Mesangial cell (primary cell): ENCODE measurements around the gene MS4A14. TPM values are rescaled to one million over a fixed set of nuclear protein-coding genes. Genes with fewer than 3 reads are reported as not detected.

Experiments
- total RNA-seq: library from RNA; depleted of rRNA; stranded (reverse); fragments of >200 nt; gene quantifications from 2 replicates; pipeline ENCODE4 v1.2.3, GENCODE V29; 2015

MS4A14 gene, protein sequence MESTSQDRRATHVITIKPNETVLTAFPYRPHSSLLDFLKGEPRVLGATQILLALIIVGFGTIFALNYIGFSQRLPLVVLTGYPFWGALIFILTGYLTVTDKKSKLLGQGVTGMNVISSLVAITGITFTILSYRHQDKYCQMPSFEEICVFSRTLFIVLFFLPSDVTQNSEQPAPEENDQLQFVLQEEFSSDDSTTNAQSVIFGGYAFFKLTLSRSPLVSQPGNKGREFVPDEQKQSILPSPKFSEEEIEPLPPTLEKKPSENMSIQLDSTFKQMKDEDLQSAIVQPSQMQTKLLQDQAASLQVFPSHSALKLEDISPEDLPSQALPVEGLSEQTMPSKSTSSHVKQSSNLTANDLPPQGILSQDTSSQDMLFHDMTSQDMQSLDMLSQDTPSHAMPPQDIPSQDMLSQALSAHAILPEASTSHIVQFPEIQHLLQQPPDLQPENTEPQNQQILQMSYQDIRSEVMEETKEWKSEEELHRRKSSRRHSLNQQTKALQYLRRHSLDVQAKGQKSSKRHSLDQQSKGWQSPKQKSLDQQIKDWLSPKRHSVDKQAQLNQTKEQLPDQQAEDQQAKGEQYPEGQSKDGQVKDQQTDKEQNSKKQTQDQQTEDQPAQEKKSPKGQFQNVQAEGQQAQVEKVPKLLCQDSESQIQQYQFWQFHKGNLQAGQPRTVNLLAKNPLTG
- total RNA-seq, result not detected in 2 replicates

DNA sequence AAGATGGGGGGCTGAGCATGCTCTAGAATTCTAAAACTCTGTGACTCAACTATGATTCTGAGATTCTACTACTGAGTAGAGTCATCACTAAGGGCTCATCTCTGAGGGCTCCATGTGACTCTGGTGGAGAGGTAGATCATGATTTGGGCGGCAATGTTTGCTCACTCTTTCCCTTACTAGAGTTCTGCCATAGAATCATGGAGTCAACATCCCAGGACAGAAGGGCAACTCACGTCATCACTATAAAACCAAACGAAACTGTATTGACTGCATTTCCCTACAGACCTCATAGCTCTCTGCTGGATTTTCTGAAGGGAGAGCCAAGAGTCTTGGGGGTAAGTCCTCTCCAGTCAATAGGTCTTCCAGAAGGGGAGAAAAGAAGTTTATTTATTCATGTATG, at the start of gene MS4A14:
TSS of gene MS4A14 (plus strand) at position 78 of the 400 bp plus-strand sequence. CDS start at position 198, 120 bp downstream.

DNA sequence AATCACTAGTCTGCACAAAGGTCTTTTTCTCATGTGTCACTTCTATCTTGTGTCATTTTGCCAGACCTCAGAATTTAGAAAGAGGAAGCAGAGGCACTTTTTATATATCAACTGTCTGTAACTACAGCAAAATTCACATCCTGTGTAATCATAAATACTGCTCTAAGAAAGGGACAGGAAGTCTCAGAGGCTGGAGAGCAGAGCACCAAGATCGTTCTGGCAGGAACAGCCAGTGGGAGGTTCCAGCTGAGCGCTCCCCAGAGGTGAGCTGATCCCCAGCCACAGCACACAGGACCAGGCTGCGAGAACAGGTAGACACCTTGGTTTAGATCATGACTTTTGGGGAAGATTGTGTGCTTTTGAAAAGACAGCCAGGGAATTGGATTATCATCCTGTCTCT, 17.9 kb upstream of the MS4A14 start, which contains the start of gene MS4A7:
TSS of gene MS4A7 (plus strand) at position 179 of the 400 bp plus-strand sequence. CDS start 4,610 bp downstream, outside the sequence.

GRCh38 chr11:60429272-60429671, 33.0 kb downstream of the MS4A14 start, which contains the start of gene MS4A5:
MS4A5 (plus strand) TSS chr11:60429572; CDS start chr11:60429675, 103 bp downstream.

GRCh38 chr11:60455531-60456042, 59.3 kb downstream of the MS4A14 start, which contains the start of gene MS4A1:
MS4A1 (plus strand) TSS chr11:60455847; CDS start chr11:60462375, 6,528 bp downstream.

Other genes starting within 250 kb of the MS4A14 start
- not detected in 2 replicates for gene MS4A6A, start 213.4 kb upstream of the MS4A14 start, total RNA-seq
- not detected in 2 replicates for gene MS4A4E, start 153.3 kb upstream of the MS4A14 start, total RNA-seq
- not detected in 2 replicates for gene MS4A4A, start 115.8 kb upstream of the MS4A14 start, total RNA-seq
- not detected in 2 replicates for gene MS4A6E, start 69.2 kb upstream of the MS4A14 start, total RNA-seq
- not detected in 2 replicates for gene MS4A7, start 17.9 kb upstream of the MS4A14 start, total RNA-seq
- gene MS4A5, start 33.1 kb downstream of the MS4A14 start, total RNA-seq, result not detected in 2 replicates
- gene MS4A1, start 59.4 kb downstream of the MS4A14 start, total RNA-seq, result not detected in 2 replicates
- not detected in 2 replicates for gene MS4A12, start 96.3 kb downstream of the MS4A14 start, total RNA-seq
- not detected in 2 replicates for gene MS4A13, start 118.9 kb downstream of the MS4A14 start, total RNA-seq